ENCODE measurements around the gene ZXDB.
A peak's percentile ranks its signal among the peaks of the same experiment; 100 is the strongest.

The ZXDB gene

GRCh38 chrX:57641338-57641737 is 49.5 kb downstream of the ZXDB start:
- no peak overlapping the region for H2BK15ac ChIP-seq (replicated peaks; ENCODE audit: low read depth)
- no peak overlapping the region for H2BK120ac ChIP-seq (ENCODE audit: low read depth, low read length)
- no peak overlapping the region for H4K5ac ChIP-seq (ENCODE audit: low read length)
- H3K27ac ChIP-seq (ENCODE audit: low read depth, low read length), result no peak overlapping the region
- H3K79me1 ChIP-seq (ENCODE audit: low read length), result no peaks in the 10 kb centered on the region
- H4K8ac ChIP-seq (ENCODE audit: low read depth, low read length), result no peak overlapping the region
- no peak for DNase-seq
- no peak overlapping the region for H3K9ac ChIP-seq (ENCODE audit: low read length)
- no peaks in the 10 kb centered on the region for H3K79me2 ChIP-seq (ENCODE audit: control insufficient read depth, insufficient read depth, low read length)
- H3K18ac ChIP-seq (ENCODE audit: low read length), result no peak overlapping the region
- no peaks in the 10 kb centered on the region for H3K27me3 ChIP-seq (ENCODE audit: insufficient read depth, low read length, poor library complexity)
- no peak overlapping the region for H3K56ac ChIP-seq (ENCODE audit: low read length)
- H3K4ac ChIP-seq (ENCODE audit: low read depth, low read length), result no peak overlapping the region
- H2AK5ac ChIP-seq (ENCODE audit: low read length), result no peak overlapping the region
- no peaks in the 10 kb centered on the region for H3K36me3 ChIP-seq (ENCODE audit: control insufficient read depth, insufficient read depth, low read length)
- no peak overlapping the region for H2BK5ac ChIP-seq (ENCODE audit: low read length)
- H3K4me2 ChIP-seq (ENCODE audit: low read length), result no peak overlapping the region
- no peaks in the 10 kb centered on the region for H3K4me1 ChIP-seq (ENCODE audit: control insufficient read depth, low read depth, low read length)
- WGBS (ENCODE audit: extremely low coverage, insufficient coverage, low lambda C conversion rate), result no CpG with 5 or more reads among the region's 2 CpGs
- H3K23ac ChIP-seq (ENCODE audit: low read length), result no peak overlapping the region
- no peak overlapping the region for H3K4me3 ChIP-seq (ENCODE audit: low read length)

- DNase-seq, result no peak
- no peak overlapping the region for H3K4ac ChIP-seq (ENCODE audit: low read depth, low read length)
- H3K4me3 ChIP-seq (ENCODE audit: low read length), result no peak overlapping the region
- no peak overlapping the region for H3K56ac ChIP-seq (ENCODE audit: low read length)
- no CpG with 5 or more reads among the region's 1 CpG for whole genome bisulfite sequencing (ENCODE audit: extremely low coverage, insufficient coverage, low lambda C conversion rate)
- no peak overlapping the region for H2BK5ac ChIP-seq (ENCODE audit: low read length)
- H2BK120ac ChIP-seq (ENCODE audit: low read depth, low read length), result no peak overlapping the region
- H2AK5ac ChIP-seq (ENCODE audit: low read length), result no peak overlapping the region
- H4K8ac ChIP-seq (ENCODE audit: low read depth, low read length), result no peak overlapping the region
- H3K23ac ChIP-seq (ENCODE audit: low read length), result no peak overlapping the region
- H4K5ac ChIP-seq (ENCODE audit: low read length), result no peak overlapping the region
- H3K4me1 ChIP-seq (ENCODE audit: control insufficient read depth, low read depth, low read length), result no peaks in the 10 kb centered on the region
- H3K27me3 ChIP-seq (ENCODE audit: insufficient read depth, low read length, poor library complexity), result no peaks in the 10 kb centered on the region
- no peaks in the 10 kb centered on the region for H3K79me2 ChIP-seq (ENCODE audit: control insufficient read depth, insufficient read depth, low read length)
- H3K9ac ChIP-seq (ENCODE audit: low read length), result no peak overlapping the region
- no peaks in the 10 kb centered on the region for H3K36me3 ChIP-seq (ENCODE audit: control insufficient read depth, insufficient read depth, low read length)
- no peak overlapping the region for H3K4me2 ChIP-seq (ENCODE audit: low read length)
- H3K79me1 ChIP-seq (ENCODE audit: low read length), result no peaks in the 10 kb centered on the region
- H3K18ac ChIP-seq (ENCODE audit: low read length), result no peak overlapping the region
- no peak overlapping the region for H3K27ac ChIP-seq (ENCODE audit: low read depth, low read length)
- H2BK15ac ChIP-seq (replicated peaks; ENCODE audit: low read depth), result no peak overlapping the region
These were observed 51.9 kb downstream of the ZXDB start for GRCh38 chrX:57643698-57644097.

GRCh38 chrX:57647020-57647419 is 55.2 kb downstream of the ZXDB start:
- no peaks in the 10 kb centered on the region for H3K79me1 ChIP-seq (ENCODE audit: low read length)
- no peak overlapping the region for H3K27ac ChIP-seq (ENCODE audit: low read depth, low read length)
- H3K23ac ChIP-seq (ENCODE audit: low read length), result no peak overlapping the region
- no peaks in the 10 kb centered on the region for H3K36me3 ChIP-seq (ENCODE audit: control insufficient read depth, insufficient read depth, low read length)
- H2AK5ac ChIP-seq (ENCODE audit: low read length), result no peak overlapping the region
- no peak overlapping the region for H4K5ac ChIP-seq (ENCODE audit: low read length)
- H2BK15ac ChIP-seq (replicated peaks; ENCODE audit: low read depth), result no peak overlapping the region
- no peak overlapping the region for H3K4me3 ChIP-seq (ENCODE audit: low read length)
- peak; percentile 17 for DNase-seq
- no peak overlapping the region for H3K4ac ChIP-seq (ENCODE audit: low read depth, low read length)
- H2BK120ac ChIP-seq (ENCODE audit: low read depth, low read length), result no peak overlapping the region
- no peak overlapping the region for H3K18ac ChIP-seq (ENCODE audit: low read length)
- H3K4me2 ChIP-seq (ENCODE audit: low read length), result no peak overlapping the region
- H4K8ac ChIP-seq (ENCODE audit: low read depth, low read length), result no peak overlapping the region
- H2BK5ac ChIP-seq (ENCODE audit: low read length), result no peak overlapping the region
- no peak overlapping the region for H3K9ac ChIP-seq (ENCODE audit: low read length)
- H3K4me1 ChIP-seq (ENCODE audit: control insufficient read depth, low read depth, low read length), result no peaks in the 10 kb centered on the region
- no peak overlapping the region for H3K56ac ChIP-seq (ENCODE audit: low read length)
- no peaks in the 10 kb centered on the region for H3K27me3 ChIP-seq (ENCODE audit: insufficient read depth, low read length, poor library complexity)
- no peaks in the 10 kb centered on the region for H3K79me2 ChIP-seq (ENCODE audit: control insufficient read depth, insufficient read depth, low read length)

All from mesendoderm (in vitro differentiated cells).